Neuronal stem cell (in vitro differentiated cells): ENCODE measurements around the gene IMMP2L.

Experiments used
- DNase-seq: peaks from one replicate; pipeline ENCODE4 v3.0.0-alpha.2; 2013; ENCODE audit warnings: low spot score
- H2AFZ ChIP-seq: one replicate; pipeline ENCODE4 v1.6.1; 2013; ENCODE audit warnings: mild to moderate bottlenecking, low read length, inconsistent platforms
- H2AK5ac ChIP-seq: 2 replicates; pipeline ENCODE4 v1.6.1; 2013; ENCODE audit warnings: low read depth, mild to moderate bottlenecking, inconsistent platforms, low read length, moderate library complexity, mixed read lengths
- H2BK120ac ChIP-seq: 2 replicates; pipeline ENCODE4 v1.6.1; 2013; ENCODE audit warnings: low read depth, mild to moderate bottlenecking, inconsistent platforms, low read length, moderate library complexity, mixed read lengths
- H2BK12ac ChIP-seq: one replicate; pipeline ENCODE4 v1.6.1; 2013; ENCODE audit warnings: low read length, inconsistent platforms
- H2BK15ac ChIP-seq: 2 replicates; pipeline ENCODE4 v1.6.1; 2013; ENCODE audit warnings: mild to moderate bottlenecking, low read length, inconsistent platforms, mixed read lengths
- H2BK5ac ChIP-seq: one replicate; pipeline ENCODE4 v1.6.1; 2013; ENCODE audit warnings: inconsistent platforms, mild to moderate bottlenecking, low read length, moderate library complexity
- H3K14ac ChIP-seq: one replicate; pipeline ENCODE4 v1.6.1; 2013; ENCODE audit warnings: low read length, inconsistent platforms
- H3K18ac ChIP-seq: 2 replicates; pipeline ENCODE4 v1.6.1; 2013; ENCODE audit warnings: low read length, inconsistent platforms
- H3K23ac ChIP-seq: 2 replicates; pipeline ENCODE4 v1.6.1; 2013; ENCODE audit warnings: low read depth, mild to moderate bottlenecking, mixed read lengths, low read length, inconsistent platforms; ENCODE audit not compliant: poor library complexity
- H3K27ac ChIP-seq: replicated peaks from 3 replicates; pipeline ENCODE4 v1.5.1; 2013; ENCODE audit warnings: low read length, inconsistent platforms
- H3K27me3 ChIP-seq, 3 experiments: 2 replicates each; pipeline ENCODE4 v1.6.1; 2013; ENCODE audit warnings: low read length in 3 of 3, mild to moderate bottlenecking in 2 of 3, inconsistent platforms in 1 of 3, low read depth in 1 of 3, mixed read lengths in 1 of 3, moderate library complexity in 1 of 3; ENCODE audit not compliant: control insufficient read depth in 3 of 3, insufficient read depth in 3 of 3
- H3K36me3 ChIP-seq, 2 donors: replicated peaks in 1 of 2; 2 replicates each; pipeline ENCODE4 v1.6.1; 2013; ENCODE audit warnings: low read length in 2 of 2; ENCODE audit not compliant: control insufficient read depth in 2 of 2, insufficient read depth in 2 of 2
- H3K4ac ChIP-seq: 2 replicates; pipeline ENCODE4 v1.6.1; 2013; ENCODE audit warnings: inconsistent platforms, mild to moderate bottlenecking, low read length, moderate library complexity
- H3K4me1 ChIP-seq, 2 donors: 1 replicate in 1 of 2; 2 replicates in 1 of 2; pipeline ENCODE4 v1.6.1; 2013; ENCODE audit warnings: low read length in 2 of 2, low read depth in 1 of 2; ENCODE audit not compliant: control insufficient read depth in 2 of 2, insufficient read depth in 1 of 2
- H3K4me2 ChIP-seq: one replicate; pipeline ENCODE4 v1.6.1; 2013; ENCODE audit warnings: mild to moderate bottlenecking, low read length, inconsistent platforms; ENCODE audit not compliant: insufficient read depth, poor library complexity, severe bottlenecking
- H3K4me3 ChIP-seq, 2 donors: 2 replicates each; pipeline ENCODE4 v1.5.1; 2013; ENCODE audit warnings: low read length in 2 of 2, mild to moderate bottlenecking in 2 of 2, inconsistent platforms in 1 of 2, moderate library complexity in 1 of 2
- H3K79me1 ChIP-seq: one replicate; pipeline ENCODE4 v1.6.1; 2013; ENCODE audit warnings: low read depth, mild to moderate bottlenecking, inconsistent platforms, low read length, moderate library complexity
- H3K9ac ChIP-seq: one replicate; pipeline ENCODE4 v1.6.1; 2013; ENCODE audit warnings: mild to moderate bottlenecking, low read depth, low read length, inconsistent platforms; ENCODE audit not compliant: poor library complexity
- H3K9me3 ChIP-seq, 2 donors: replicated peaks in 1 of 2; 2 replicates each; pipeline versions ENCODE3 to v1.6.1; 2013; ENCODE audit warnings: low read length in 2 of 2, mild to moderate bottlenecking in 2 of 2, inconsistent platforms in 1 of 2, low read depth in 1 of 2, mixed read lengths in 1 of 2, moderate library complexity in 1 of 2; ENCODE audit not compliant: control insufficient read depth in 2 of 2, insufficient read depth in 1 of 2
- H4K8ac ChIP-seq: one replicate; pipeline ENCODE4 v1.6.1; 2013; ENCODE audit warnings: low read depth, mild to moderate bottlenecking, inconsistent platforms, low read length, moderate library complexity
- H4K91ac ChIP-seq: one replicate; pipeline ENCODE4 v1.6.1; 2013; ENCODE audit warnings: low read length, low read depth, mild to moderate bottlenecking, inconsistent platforms; ENCODE audit not compliant: poor library complexity
- WGBS, 2 donors: extraction: QIAGEN DNeasy Blood & Tissue Kit; methylation state at CpG; one replicate each; pipeline ENCODE4 v1.1.7; 2013; ENCODE audit warnings: missing lambda C conversion rate in 2 of 2, mixed read lengths in 1 of 2; ENCODE audit not compliant: insufficient read length in 2 of 2, insufficient replicate concordance in 1 of 2; ENCODE audit errors: extremely low coverage in 2 of 2; 5-methylcytosine and 5-hydroxymethylcytosine counted together

The IMMP2L gene

DNA sequence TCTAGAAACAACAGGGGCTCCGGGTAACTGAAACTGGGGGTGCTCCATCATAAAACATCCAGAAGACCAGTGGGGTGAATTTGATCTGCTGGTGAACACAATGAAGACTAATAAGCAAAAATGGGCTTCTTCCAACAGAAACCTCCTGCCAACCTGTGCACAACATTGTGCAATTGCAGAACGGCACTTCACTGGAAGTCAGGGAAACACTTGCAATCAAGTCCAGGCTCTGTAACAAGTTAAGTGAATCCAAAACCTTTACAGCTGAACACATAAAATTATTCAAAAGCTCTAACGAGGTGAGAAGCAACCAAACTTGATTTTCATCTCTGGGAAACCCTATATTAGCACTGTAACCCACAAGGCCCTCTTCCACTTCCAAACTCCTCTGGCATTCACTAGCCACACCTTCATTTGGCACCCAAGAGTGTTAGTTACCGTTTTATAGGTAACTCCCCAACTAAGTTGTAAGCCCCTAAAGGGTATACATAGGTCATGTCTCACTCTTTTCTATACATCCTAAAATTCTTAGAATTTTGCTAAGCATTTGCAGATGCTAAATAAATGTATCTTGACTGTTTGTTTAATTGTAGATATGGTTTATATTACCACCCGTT, 22.0 kb downstream of the IMMP2L start:
- Histone ChIP-seq H3K14ac (no peak overlapping the region), H4K8ac (no peak overlapping the region), H3K9me3 (no peaks in the 10 kb centered on the region), H2BK15ac (no peak overlapping the region), H3K4me3 (no peak overlapping the region), H3K27me3 (no peaks in the 10 kb centered on the region), H3K23ac (no peak overlapping the region), H2BK12ac (no peak overlapping the region), H3K4me1 (peaks cover 0 to 4% of the 10 kb centered on the region in 2 donors), H2AFZ (no peak overlapping the region), H2BK120ac (no peak overlapping the region), H2AK5ac (no peak overlapping the region), H3K18ac (no peak overlapping the region), H3K36me3 (no peaks in the 10 kb centered on the region), H4K91ac (no peak overlapping the region), H3K79me1 (no peaks in the 10 kb centered on the region), H3K9ac (no peak overlapping the region), H3K4ac (no peak overlapping the region), H3K4me2 (no peak overlapping the region), H3K27ac (no peak overlapping the region), H2BK5ac (no peak overlapping the region)
- no peak for DNase-seq
- no CpG with 5 or more reads among the region's 5 CpGs for WGBS, 2 donors

DNA sequence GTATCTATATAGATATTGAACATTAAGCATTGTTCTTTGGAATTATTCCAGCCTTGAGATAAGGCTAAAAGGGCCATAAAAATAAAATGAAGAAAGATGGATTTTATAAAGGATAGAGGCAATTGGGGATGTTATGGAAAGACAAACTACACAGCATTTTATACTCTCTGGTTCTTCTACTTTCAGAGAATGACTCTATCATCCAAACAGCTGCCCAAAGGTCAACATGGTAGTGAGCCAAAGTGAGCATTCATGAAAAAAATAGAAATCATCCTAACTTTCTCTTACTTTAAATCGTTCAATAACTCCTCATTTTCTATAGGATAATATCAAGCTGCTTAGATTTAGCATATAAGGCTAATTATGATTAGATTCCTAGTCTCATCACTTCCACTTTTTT, 25.2 kb downstream of the IMMP2L start:
- Histone ChIP-seq H3K4ac (no peak overlapping the region), H3K4me3 (no peak overlapping the region), H3K18ac (no peak overlapping the region), H2BK5ac (no peak overlapping the region), H3K9me3 (no peaks in the 10 kb centered on the region), H3K9ac (no peak overlapping the region), H4K8ac (no peak overlapping the region), H2BK120ac (no peak overlapping the region), H3K4me2 (no peak overlapping the region), H3K4me1 (peaks cover 0 to 4% of the 10 kb centered on the region in 2 donors), H2BK15ac (no peak overlapping the region), H4K91ac (no peak overlapping the region), H3K79me1 (no peaks in the 10 kb centered on the region), H3K36me3 (no peaks in the 10 kb centered on the region), H3K23ac (no peak overlapping the region), H2AFZ (no peak overlapping the region), H2AK5ac (no peak overlapping the region), H3K27me3 (no peaks in the 10 kb centered on the region), H3K14ac (no peak overlapping the region), H2BK12ac (no peak overlapping the region), H3K27ac (no peak overlapping the region)
- DNase-seq = no peak
- no CpG with 5 or more reads among the region's 1 CpG for WGBS, 2 donors

DNA sequence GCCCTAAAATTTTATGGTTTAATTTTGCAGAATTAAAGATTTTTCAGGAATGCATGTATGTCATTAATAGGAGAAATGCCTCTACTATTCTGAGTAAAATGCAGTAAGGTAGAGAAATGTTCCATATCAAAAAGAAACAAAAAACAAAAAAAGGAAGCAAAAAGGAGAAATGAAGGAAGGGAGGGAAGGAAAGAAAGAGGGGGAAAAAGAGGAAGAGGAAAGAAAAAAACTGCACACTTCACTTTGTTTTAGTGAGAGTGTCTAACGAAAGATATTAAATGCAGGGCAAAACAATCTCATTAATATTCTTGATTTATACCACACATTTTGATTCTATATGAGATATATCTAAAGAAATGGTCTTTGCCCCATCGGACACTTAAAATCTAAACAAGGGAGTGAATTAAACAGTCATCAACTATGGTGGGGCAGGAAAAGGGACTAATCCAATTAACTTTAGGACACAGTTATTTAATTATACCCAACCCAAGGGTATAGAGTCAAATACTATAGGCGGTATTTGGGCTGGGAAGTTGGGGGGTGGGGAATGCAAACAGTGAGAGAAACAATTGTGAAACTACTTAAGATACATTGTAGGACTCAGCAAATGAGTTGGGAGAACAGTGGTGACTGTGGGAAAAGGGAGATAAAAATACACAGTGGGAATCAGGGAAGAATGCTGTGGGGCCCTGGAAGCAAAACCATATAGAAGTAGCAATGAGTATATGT, 27.0 kb downstream of the IMMP2L start:
- H3K27ac ChIP-seq = no peak overlapping the region
- H3K23ac ChIP-seq = no peak overlapping the region
- no CpG with 5 or more reads among the region's 3 CpGs for WGBS, 2 donors

DNA sequence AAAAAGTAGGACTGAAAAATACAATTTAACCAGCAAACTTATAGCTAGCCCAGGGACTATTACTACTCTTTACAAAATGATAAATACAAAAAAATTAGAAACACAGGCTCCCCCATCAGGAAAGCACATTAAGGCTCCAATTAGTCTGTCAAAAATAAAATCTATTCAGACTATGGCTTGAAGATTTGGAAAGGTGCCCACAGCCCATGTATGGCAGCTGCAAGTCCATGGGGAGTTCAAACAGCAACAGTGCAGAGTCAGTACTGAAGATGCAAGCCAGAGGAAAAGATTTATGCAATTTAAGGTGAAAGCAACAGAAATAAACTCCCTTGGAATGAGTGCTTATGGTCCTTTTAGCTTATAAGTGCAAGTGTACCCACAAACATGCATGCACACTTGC, 29.7 kb downstream of the IMMP2L start:
- Histone ChIP-seq H3K14ac (no peak overlapping the region), H3K9me3 (no peaks in the 10 kb centered on the region), H3K27ac (no peak overlapping the region), H3K4ac (no peak overlapping the region), H2BK12ac (no peak overlapping the region), H2BK120ac (no peak overlapping the region), H3K4me1 (peaks cover 0 to 4% of the 10 kb centered on the region in 2 donors), H2AFZ (no peak overlapping the region), H3K23ac (no peak overlapping the region), H3K79me1 (no peaks in the 10 kb centered on the region), H3K4me3 (no peak overlapping the region), H3K18ac (no peak overlapping the region), H2BK15ac (no peak overlapping the region), H4K8ac (no peak overlapping the region), H3K4me2 (no peak overlapping the region), H2BK5ac (no peak overlapping the region), H2AK5ac (no peak overlapping the region), H3K36me3 (no peaks in the 10 kb centered on the region), H3K9ac (no peak overlapping the region), H4K91ac (no peak overlapping the region), H3K27me3 (no peaks in the 10 kb centered on the region)
- no peak for DNase-seq

More for the DNA sequence above, 27.0 kb downstream of the IMMP2L start:
- Histone ChIP-seq H2BK12ac (no peak overlapping the region), H3K27me3 (no peaks in the 10 kb centered on the region), H3K4me1 (peaks cover 0 to 4% of the 10 kb centered on the region in 2 donors), H3K14ac (no peak overlapping the region), H3K4me3 (no peak overlapping the region), H4K8ac (no peak overlapping the region), H3K9ac (no peak overlapping the region), H2BK120ac (no peak overlapping the region), H2AFZ (no peak overlapping the region), H3K4ac (no peak overlapping the region), H3K4me2 (no peak overlapping the region), H2AK5ac (no peak overlapping the region), H3K9me3 (no peaks in the 10 kb centered on the region), H3K36me3 (no peaks in the 10 kb centered on the region), H2BK5ac (no peak overlapping the region), H3K18ac (no peak overlapping the region), H4K91ac (no peak overlapping the region), H2BK15ac (no peak overlapping the region), H3K79me1 (no peaks in the 10 kb centered on the region)
- DNase-seq = no peak
